Skeletal muscle satellite cell (primary cell): ENCODE results near the gene ARMC3.
"Not testable (repeated sequence)": the region's sequence is repeated elsewhere in the genome, so short reads cannot be mapped to it uniquely, and the experiment has no call there.

Source experiments
- H3K27me3 ChIP-seq: 2 replicates; pipeline ENCODE4 v1.7.0; 2013; ENCODE audit warnings: low read length; ENCODE audit not compliant: control insufficient read depth, insufficient read depth
- H3K36me3 ChIP-seq: 2 replicates; pipeline ENCODE4 v1.7.0; 2013; ENCODE audit warnings: mild to moderate bottlenecking, control low read depth, low read length; ENCODE audit not compliant: insufficient read depth
- H3K4me1 ChIP-seq: 2 replicates; pipeline ENCODE4 v1.7.0; 2013; ENCODE audit warnings: low read length; ENCODE audit not compliant: control insufficient read depth, insufficient read depth
- H3K4me2 ChIP-seq: 2 replicates; pipeline ENCODE4 v1.7.0; 2013; ENCODE audit warnings: mild to moderate bottlenecking, low read length
- H3K4me3 ChIP-seq: 2 replicates; pipeline ENCODE4 v1.7.0; 2013; ENCODE audit warnings: low read length
- H3K9ac ChIP-seq: 2 replicates; pipeline ENCODE4 v1.7.0; 2013; ENCODE audit warnings: mild to moderate bottlenecking, low read depth, low read length, moderate library complexity
- H3K9me3 ChIP-seq: replicated peaks from 2 replicates; pipeline ENCODE4 v1.7.0; 2013; ENCODE audit warnings: mild to moderate bottlenecking, control low read depth, low read length

ARMC3 gene

GRCh38 chr10:23069019-23069815 lies 141.4 kb downstream of the ARMC3 start:
- peaks cover 8% of the 10 kb centered on the region for H3K4me1 ChIP-seq
- H3K9me3 ChIP-seq: no peaks in the 10 kb centered on the region
- no peak overlapping the region for H3K4me3 ChIP-seq
- no peak overlapping the region for H3K4me2 ChIP-seq
- H3K36me3 ChIP-seq: no peaks in the 10 kb centered on the region
- H3K9ac ChIP-seq: no peak overlapping the region
- H3K27me3 ChIP-seq: peaks cover 5% of the 10 kb centered on the region

GRCh38 chr10:23070092-23070912 lies 142.4 kb downstream of the ARMC3 start:
- not testable (repeated sequence) for H3K4me3 ChIP-seq, H3K36me3 ChIP-seq, H3K27me3 ChIP-seq, H3K4me2 ChIP-seq, H3K4me1 ChIP-seq, H3K9me3 ChIP-seq, H3K9ac ChIP-seq

DNA sequence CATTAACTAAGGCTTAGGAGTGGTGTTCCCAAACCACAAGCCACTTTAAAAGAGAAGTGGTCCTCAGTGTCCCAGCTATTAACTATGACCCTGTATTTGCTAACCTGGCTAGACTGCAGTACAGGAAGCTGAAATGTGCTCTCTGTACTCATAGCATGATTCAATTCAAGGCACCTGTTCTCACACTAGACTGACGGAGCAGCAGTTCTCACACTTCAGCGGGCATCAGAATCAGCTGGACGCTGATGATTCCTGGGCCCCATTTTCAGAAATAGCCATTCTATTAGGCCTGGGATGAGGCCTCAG lies 143.0 kb downstream of the ARMC3 start:
- no peaks in the 10 kb centered on the region for H3K9me3 ChIP-seq
- H3K36me3 ChIP-seq: no peaks in the 10 kb centered on the region
- peaks cover 5% of the 10 kb centered on the region for H3K27me3 ChIP-seq
- no peaks in the 10 kb centered on the region for H3K4me1 ChIP-seq
- H3K9ac ChIP-seq: no peak overlapping the region
- H3K4me2 ChIP-seq: no peak overlapping the region
- no peak overlapping the region for H3K4me3 ChIP-seq

GRCh38 chr10:23072593-23072992 lies 144.7 kb downstream of the ARMC3 start:
- not testable (repeated sequence) for H3K9me3 ChIP-seq, H3K4me3 ChIP-seq, H3K9ac ChIP-seq, H3K4me2 ChIP-seq, H3K27me3 ChIP-seq, H3K4me1 ChIP-seq, H3K36me3 ChIP-seq

- Histone ChIP-seq H3K4me1 (no peaks in the 10 kb centered on the region), H3K9ac (no peak overlapping the region), H3K4me2 (no peak overlapping the region), H3K9me3 (no peaks in the 10 kb centered on the region), H3K36me3 (no peaks in the 10 kb centered on the region), H3K4me3 (no peak overlapping the region), H3K27me3 (peaks cover 5% of the 10 kb centered on the region)
These were observed 145.7 kb downstream of the ARMC3 start for GRCh38 chr10:23073527-23073926.

GRCh38 chr10:23075672-23076071 lies 147.8 kb downstream of the ARMC3 start:
- Histone ChIP-seq H3K4me2 (no peak overlapping the region), H3K4me1 (no peaks in the 10 kb centered on the region)

DNA sequence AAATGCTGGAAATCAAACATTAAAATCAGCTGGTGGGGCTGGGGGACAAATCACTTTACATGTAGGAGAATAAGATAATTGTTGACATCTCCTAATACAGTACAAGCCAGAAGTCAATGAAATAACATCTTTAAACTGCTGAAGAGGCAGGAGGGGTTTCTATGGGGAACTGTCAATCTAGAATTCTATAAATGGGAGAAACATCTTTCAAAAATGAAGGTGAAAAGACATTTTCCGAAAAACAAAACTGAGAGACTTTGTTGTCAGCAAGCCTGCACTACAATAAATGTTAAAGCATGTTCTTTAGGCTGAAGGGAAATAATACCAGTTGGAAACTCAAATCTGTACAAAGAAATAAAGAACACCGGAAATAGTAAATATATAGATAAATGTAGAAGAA lies 150.3 kb downstream of the ARMC3 start:
- no peaks in the 10 kb centered on the region for H3K9me3 ChIP-seq
- H3K36me3 ChIP-seq: no peaks in the 10 kb centered on the region
- no peak overlapping the region for H3K9ac ChIP-seq
- H3K4me2 ChIP-seq: no peak overlapping the region
- no peak overlapping the region for H3K4me3 ChIP-seq
- no peaks in the 10 kb centered on the region for H3K4me1 ChIP-seq
- H3K27me3 ChIP-seq: peaks cover 21% of the 10 kb centered on the region

More at GRCh38 chr10:23075672-23076071, 147.8 kb downstream of the ARMC3 start:
- Histone ChIP-seq H3K27me3 (peaks cover 12% of the 10 kb centered on the region), H3K9me3 (no peaks in the 10 kb centered on the region), H3K36me3 (no peaks in the 10 kb centered on the region), H3K9ac (no peak overlapping the region), H3K4me3 (no peak overlapping the region)

- H3K36me3 ChIP-seq: no peaks in the 10 kb centered on the region
- H3K9me3 ChIP-seq: no peaks in the 10 kb centered on the region
- no peak overlapping the region for H3K4me3 ChIP-seq
- no peaks in the 10 kb centered on the region for H3K4me1 ChIP-seq
- H3K9ac ChIP-seq: no peak overlapping the region
- peaks cover 31% of the 10 kb centered on the region for H3K27me3 ChIP-seq
- H3K4me2 ChIP-seq: no peak overlapping the region
These were observed 151.8 kb downstream of the ARMC3 start for GRCh38 chr10:23079700-23080099.

DNA sequence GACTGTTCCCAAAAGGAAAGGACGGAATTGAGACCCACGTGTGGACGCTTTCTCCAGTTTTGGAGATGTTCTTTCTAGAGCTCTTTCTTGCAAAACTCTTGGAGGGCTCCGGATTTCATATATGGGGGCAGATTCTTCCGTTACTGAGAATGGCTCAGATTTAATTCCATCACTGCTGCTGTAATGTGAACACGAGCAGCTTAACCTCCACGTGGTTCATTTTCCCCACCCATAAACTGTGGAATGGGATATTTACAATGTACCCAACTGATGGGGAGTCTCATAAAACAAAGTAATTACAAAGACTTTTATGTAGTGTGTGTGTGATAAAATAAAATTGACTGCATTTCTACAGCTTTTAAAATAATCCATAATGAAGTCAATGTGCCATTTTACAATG lies 152.4 kb downstream of the ARMC3 start:
- Histone ChIP-seq H3K27me3 (peaks cover 32% of the 10 kb centered on the region), H3K4me2 (no peak overlapping the region), H3K9me3 (no peaks in the 10 kb centered on the region)

DNA sequence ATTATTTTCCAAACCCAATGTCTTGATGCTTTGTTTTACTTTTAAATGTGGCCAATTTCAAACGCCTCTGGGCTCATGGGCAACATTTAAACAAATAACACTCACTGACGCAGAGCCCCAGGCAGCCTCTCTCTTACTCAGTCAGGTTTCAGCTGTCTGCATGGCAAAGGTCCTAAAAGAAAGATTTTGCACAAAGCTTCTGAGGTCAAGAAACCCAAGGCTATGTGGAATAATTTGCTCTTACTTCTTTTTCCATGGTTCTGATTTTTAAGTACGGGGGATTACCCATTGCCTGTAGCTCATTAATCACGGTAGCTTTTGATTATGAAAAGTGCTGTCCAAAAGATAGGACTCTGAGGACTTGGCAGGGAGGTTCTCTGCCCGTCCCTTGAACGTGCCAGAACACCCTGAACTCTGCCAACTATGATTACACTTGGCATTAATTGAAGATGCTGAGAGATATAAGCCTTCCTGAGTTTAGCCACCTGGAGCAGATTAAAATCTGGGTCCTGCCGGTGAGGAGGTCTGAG lies 153.4 kb downstream of the ARMC3 start:
- no peaks in the 10 kb centered on the region for H3K4me1 ChIP-seq
- no peaks in the 10 kb centered on the region for H3K9me3 ChIP-seq
- no peak overlapping the region for H3K9ac ChIP-seq
- H3K4me3 ChIP-seq: no peak overlapping the region
- no peak overlapping the region for H3K4me2 ChIP-seq
- H3K36me3 ChIP-seq: no peaks in the 10 kb centered on the region
- peaks cover 32% of the 10 kb centered on the region for H3K27me3 ChIP-seq

More for the DNA sequence above, 152.4 kb downstream of the ARMC3 start:
- Histone ChIP-seq H3K4me3 (no peak overlapping the region), H3K9ac (no peak overlapping the region), H3K4me1 (no peaks in the 10 kb centered on the region), H3K36me3 (no peaks in the 10 kb centered on the region)

DNA sequence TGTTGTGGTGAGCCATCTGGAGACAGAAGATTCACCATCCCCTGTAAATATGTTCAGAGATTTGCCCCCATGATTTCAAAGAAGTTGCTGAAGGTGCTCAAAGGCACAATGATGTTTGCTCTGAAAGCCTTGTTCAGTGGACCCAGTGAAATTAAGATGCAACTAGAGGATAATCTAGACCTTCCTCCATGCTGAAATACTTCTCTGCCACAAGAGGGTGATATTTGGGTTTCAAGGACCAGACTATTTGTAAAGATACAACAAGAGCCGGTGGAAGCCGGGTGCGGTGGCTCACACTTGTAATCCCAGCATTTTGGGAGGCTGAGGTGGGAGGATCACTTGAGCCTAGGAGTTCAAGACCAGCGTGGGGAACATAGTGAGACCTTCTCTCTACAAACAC lies 154.0 kb downstream of the ARMC3 start:
- no peaks in the 10 kb centered on the region for H3K9me3 ChIP-seq
- peaks cover 32% of the 10 kb centered on the region for H3K27me3 ChIP-seq
- no peaks in the 10 kb centered on the region for H3K36me3 ChIP-seq
- no peak overlapping the region for H3K9ac ChIP-seq
- H3K4me1 ChIP-seq: no peaks in the 10 kb centered on the region
- H3K4me2 ChIP-seq: no peak overlapping the region
- no peak overlapping the region for H3K4me3 ChIP-seq
